ENCODE measurements around the gene UGT1A8. TPM values are rescaled to one million over a fixed set of nuclear protein-coding genes. Genes with fewer than 3 reads are reported as not detected.

Gene UGT1A8
- total and polyA plus RNA-seq, 9 of the 15 experiments (the other 6 are each of a cell fraction or from before 2014, with no cell fraction given) = 0.04 TPM; not detected in 8

- ChIA-PET POLR2A (interaction anchor here (0.6 to 0.8 kb wide), 2 partner anchors 10 to 167 kb away, joined by 3 to 4 read pairs; no protein-coding TSS in a partner anchor), CTCF (ENCODE audit: low intra/inter-chr PET ratio) (no interaction called here)
- in situ Hi-C loops (cut with MboI) = no loop called here
- Histone ChIP-seq H3K9me1 (ENCODE audit: control insufficient read depth, insufficient read depth, low read length) (no peaks in the 10 kb centered on the region), H3K4me2 (ENCODE audit: insufficient read depth, low read length) (no peak overlapping the region), H3K9me3 (replicated peaks; ENCODE audit: control insufficient read depth, insufficient read depth, low read depth, low read length) (no peaks in the 10 kb centered on the region), H3K27me3 (ENCODE audit: control insufficient read depth in 2 of 2, insufficient read depth in 2 of 2, low read length in 2 of 2) (peaks cover 2 to 28% of the 10 kb centered on the region in 2 experiments; a peak in 3 of 5 replicates), H4K20me1 (replicated peaks; ENCODE audit: control insufficient read depth, insufficient read depth, low read length) (no peaks in the 10 kb centered on the region), H3K9ac (ENCODE audit: insufficient read depth in 1 of 2, low read depth in 2 of 2, low read length in 2 of 2) (no peak overlapping the region), H3K79me2 (ENCODE audit: control insufficient read depth, insufficient read depth, low read length) (no peaks in the 10 kb centered on the region), H2AFZ (ENCODE audit: low read depth, low read length) (no peak overlapping the region), H3K4me1 (replicated peaks in 1 of 2; ENCODE audit: control insufficient read depth in 2 of 2, insufficient read depth in 2 of 2, low read length in 2 of 2) (no peaks in the 10 kb centered on the region; a peak in 1 of 5 replicates), H3K27ac (ENCODE audit: extremely low read depth, low read depth, low read length) (no peak overlapping the region), H3K36me3 (ENCODE audit: control insufficient read depth, insufficient read depth, low read length) (no peaks in the 10 kb centered on the region), H3K4me3 (no peak overlapping the region)
- BruUV-seq (replicated peaks) = no TSS peak
- ATAC-seq = no peak
- no peak for DNase-seq (ENCODE audit: extremely low read depth in 1 of 4, low spot score in 3 of 4)
- 4% methylated on average over 3 of the region's 3 CpGs for WGBS (ENCODE audit: insufficient coverage, low coverage, missing lambda C conversion rate)
- FAIRE-seq = no peak
- intact Hi-C loops (cut with micrococcal nuclease) = no loop called here
- TF ChIP-seq, protein P1, sequence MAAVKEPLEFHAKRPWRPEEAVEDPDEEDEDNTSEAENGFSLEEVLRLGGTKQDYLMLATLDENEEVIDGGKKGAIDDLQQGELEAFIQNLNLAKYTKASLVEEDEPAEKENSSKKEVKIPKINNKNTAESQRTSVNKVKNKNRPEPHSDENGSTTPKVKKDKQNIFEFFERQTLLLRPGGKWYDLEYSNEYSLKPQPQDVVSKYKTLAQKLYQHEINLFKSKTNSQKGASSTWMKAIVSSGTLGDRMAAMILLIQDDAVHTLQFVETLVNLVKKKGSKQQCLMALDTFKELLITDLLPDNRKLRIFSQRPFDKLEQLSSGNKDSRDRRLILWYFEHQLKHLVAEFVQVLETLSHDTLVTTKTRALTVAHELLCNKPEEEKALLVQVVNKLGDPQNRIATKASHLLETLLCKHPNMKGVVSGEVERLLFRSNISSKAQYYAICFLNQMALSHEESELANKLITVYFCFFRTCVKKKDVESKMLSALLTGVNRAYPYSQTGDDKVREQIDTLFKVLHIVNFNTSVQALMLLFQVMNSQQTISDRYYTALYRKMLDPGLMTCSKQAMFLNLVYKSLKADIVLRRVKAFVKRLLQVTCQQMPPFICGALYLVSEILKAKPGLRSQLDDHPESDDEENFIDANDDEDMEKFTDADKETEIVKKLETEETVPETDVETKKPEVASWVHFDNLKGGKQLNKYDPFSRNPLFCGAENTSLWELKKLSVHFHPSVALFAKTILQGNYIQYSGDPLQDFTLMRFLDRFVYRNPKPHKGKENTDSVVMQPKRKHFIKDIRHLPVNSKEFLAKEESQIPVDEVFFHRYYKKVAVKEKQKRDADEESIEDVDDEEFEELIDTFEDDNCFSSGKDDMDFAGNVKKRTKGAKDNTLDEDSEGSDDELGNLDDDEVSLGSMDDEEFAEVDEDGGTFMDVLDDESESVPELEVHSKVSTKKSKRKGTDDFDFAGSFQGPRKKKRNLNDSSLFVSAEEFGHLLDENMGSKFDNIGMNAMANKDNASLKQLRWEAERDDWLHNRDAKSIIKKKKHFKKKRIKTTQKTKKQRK (IDR thresholded peaks at IDR 0.05; ENCODE audit: borderline replicate concordance, low read depth, low read length) = no peak
- TF ChIP-seq ZNF830 (CRISPR knock-in tag; IDR thresholded peaks at IDR 0.05) (no peak), PRPF4 (IDR thresholded peaks at IDR 0.05; ENCODE audit: insufficient read depth, low read depth, low read length, poor library complexity, severe bottlenecking) (no peak), CHD4 (IDR thresholded peaks at IDR 0.05; ENCODE audit: insufficient read depth, insufficient replicate concordance, low read depth, low read length, poor library complexity, severe bottlenecking) (no peak), HNRNPUL1 (IDR thresholded peaks at IDR 0.05; ENCODE audit: low read length) (no peak), MAFF (IDR thresholded peaks at IDR 0.05; ENCODE audit: low read length) (no peak), MBD2 (IDR thresholded peaks at IDR 0.05; ENCODE audit: borderline replicate concordance, low read depth) (no peak), ZNF609 (CRISPR knock-in tag; IDR thresholded peaks at IDR 0.05; ENCODE audit: borderline replicate concordance) (no peak), ZBTB1 (CRISPR knock-in tag; IDR thresholded peaks at IDR 0.05; ENCODE audit: borderline replicate concordance, low read depth) (no peak), E2F3 (CRISPR knock-in tag; IDR thresholded peaks at IDR 0.05) (no peak)
- TF ChIP-seq, protein P2, sequence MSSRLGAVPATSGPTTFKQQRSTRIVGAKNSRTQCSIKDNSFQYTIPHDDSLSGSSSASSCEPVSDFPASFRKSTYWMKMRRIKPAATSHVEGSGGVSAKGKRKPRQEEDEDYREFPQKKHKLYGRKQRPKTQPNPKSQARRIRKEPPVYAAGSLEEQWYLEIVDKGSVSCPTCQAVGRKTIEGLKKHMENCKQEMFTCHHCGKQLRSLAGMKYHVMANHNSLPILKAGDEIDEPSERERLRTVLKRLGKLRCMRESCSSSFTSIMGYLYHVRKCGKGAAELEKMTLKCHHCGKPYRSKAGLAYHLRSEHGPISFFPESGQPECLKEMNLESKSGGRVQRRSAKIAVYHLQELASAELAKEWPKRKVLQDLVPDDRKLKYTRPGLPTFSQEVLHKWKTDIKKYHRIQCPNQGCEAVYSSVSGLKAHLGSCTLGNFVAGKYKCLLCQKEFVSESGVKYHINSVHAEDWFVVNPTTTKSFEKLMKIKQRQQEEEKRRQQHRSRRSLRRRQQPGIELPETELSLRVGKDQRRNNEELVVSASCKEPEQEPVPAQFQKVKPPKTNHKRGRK (tag; IDR thresholded peaks at IDR 0.05) = no peak
These were observed 196.0 kb downstream of the UGT1A8 start for GRCh38 chr2:233813236-233814055.
